HG03469 (cell line): ENCODE results near the gene SPAG9.
"Not testable (repeated sequence)": the region's sequence is repeated elsewhere in the genome, so short reads cannot be mapped to it uniquely, and the experiment has no call there.

Source experiments
- ATAC-seq: cut with Tn5 transposase; IDR thresholded peaks from one replicate; pipeline ENCODE4 v1.9.1; 2021; ENCODE audit warnings: mild to moderate bottlenecking, moderate library complexity, moderate number of reproducible peaks; ENCODE audit not compliant: unreplicated experiment

The SPAG9 gene

GRCh38 chr17:50944902-50945720 is 175.6 kb downstream of the SPAG9 start:
- no peak for ATAC-seq

GRCh38 chr17:50944054-50944901 is 176.4 kb downstream of the SPAG9 start:
- ATAC-seq, result no peak

GRCh38 chr17:50943575-50943933 is 177.1 kb downstream of the SPAG9 start:
- ATAC-seq, result no peak

GRCh38 chr17:50941676-50942048 is 179.0 kb downstream of the SPAG9 start:
- not testable (repeated sequence) for ATAC-seq

- ATAC-seq, result no peak
These were observed 180.6 kb downstream of the SPAG9 start for GRCh38 chr17:50939795-50940684.

GRCh38 chr17:50939542-50939794 is 181.2 kb downstream of the SPAG9 start:
- ATAC-seq, result no peak

- no peak for ATAC-seq
These were observed 181.7 kb downstream of the SPAG9 start for GRCh38 chr17:50938821-50939541.

- no peak for ATAC-seq
These were observed 184.7 kb downstream of the SPAG9 start for GRCh38 chr17:50935996-50936266.

GRCh38 chr17:50935221-50935995 is 185.3 kb downstream of the SPAG9 start:
- no peak for ATAC-seq

- ATAC-seq, result no peak
These were observed 185.9 kb downstream of the SPAG9 start for GRCh38 chr17:50934672-50935220.

- ATAC-seq, result no peak
These were observed 186.5 kb downstream of the SPAG9 start for GRCh38 chr17:50934161-50934560.

GRCh38 chr17:50931144-50931908 is 189.3 kb downstream of the SPAG9 start:
- ATAC-seq, result no peak

GRCh38 chr17:50928646-50929045 is 192.0 kb downstream of the SPAG9 start:
- ATAC-seq, result no peak

GRCh38 chr17:50927287-50927686 is 193.4 kb downstream of the SPAG9 start:
- no peak for ATAC-seq

- ATAC-seq, result no peak
These were observed 194.1 kb downstream of the SPAG9 start for GRCh38 chr17:50926523-50926922.

GRCh38 chr17:50925296-50925891 is 195.3 kb downstream of the SPAG9 start:
- ATAC-seq, result no peak

GRCh38 chr17:50924800-50925199 is 195.9 kb downstream of the SPAG9 start:
- ATAC-seq, result no peak

GRCh38 chr17:50924300-50924699 is 196.4 kb downstream of the SPAG9 start:
- no peak for ATAC-seq

GRCh38 chr17:50923611-50924010 is 197.1 kb downstream of the SPAG9 start:
- ATAC-seq, result no peak
